ENCODE measurements around the gene OASL. TPM values are rescaled to one million over a fixed set of nuclear protein-coding genes. Genes with fewer than 3 reads are reported as not detected.

OASL gene
- total RNA-seq, 2 experiments from 2014 or later = 21.9 to 26.5 TPM

Other genes starting within 250 kb of the OASL start
- 10 to 100 TPM; 24.3 to 26.7 TPM for gene SPPL3, start 134.9 kb downstream of the OASL start, total RNA-seq
- gene HNF1A, start 60.7 kb downstream of the OASL start, total RNA-seq = not detected
- gene C12orf43, start 22.8 kb downstream of the OASL start, total RNA-seq = 10 to 100 TPM; 19.4 to 19.6 TPM
- gene P2RX7, start 93.6 kb upstream of the OASL start, total RNA-seq = 10 to 100 TPM; 11.3 to 12.2 TPM
- 10 to 100 TPM; 53.4 to 57.5 TPM for gene P2RX4, start 170.9 kb upstream of the OASL start, total RNA-seq